ENCODE results near the gene AGAP2. TPM values are rescaled to one million over a fixed set of nuclear protein-coding genes. Genes with fewer than 3 reads are reported as not detected.
A peak's percentile ranks its signal among the peaks of the same experiment; 100 is the strongest.
"Not testable (repeated sequence)": the region's sequence is repeated elsewhere in the genome, so short reads cannot be mapped to it uniquely, and the experiment has no call there.

AGAP2 gene
- total RNA-seq, 1 donor from 2014 or later = 4.0 TPM

- intact Hi-C loops (cut with DNase I) = no loop called here
- DNase-seq (ENCODE audit: low spot score) = no peak
- ATAC-seq = no peak
Observed at GRCh38 chr12:57729321-57729844, 9.2 kb downstream of the AGAP2 start.

GRCh38 chr12:57727758-57728395 lies 10.7 kb downstream of the AGAP2 start:
- DNase-seq (ENCODE audit: low spot score) (no peak), ATAC-seq (no peak)
- intact Hi-C loops (cut with DNase I) = no loop called here

- peak; percentile 38 for ATAC-seq
- no peak for DNase-seq (ENCODE audit: low spot score)
Observed at GRCh38 chr12:57726884-57727757, 11.4 kb downstream of the AGAP2 start.

GRCh38 chr12:57726151-57726883 lies 12.2 kb downstream of the AGAP2 start:
- DNase-seq (ENCODE audit: low spot score) (peak; percentile 82), ATAC-seq (peak; percentile 65)
- intact Hi-C loops (cut with DNase I) = no loop called here

More at GRCh38 chr12:57726884-57727757, 11.4 kb downstream of the AGAP2 start:
- intact Hi-C loops (cut with DNase I) = no loop called here

GRCh38 chr12:57725851-57726150 lies 12.7 kb downstream of the AGAP2 start:
- DNase-seq (ENCODE audit: low spot score) (no peak), ATAC-seq (no peak)
- intact Hi-C loops (cut with DNase I) = no loop called here

- intact Hi-C loops (cut with DNase I) = no loop called here
- DNase-seq (ENCODE audit: low spot score) (no peak), ATAC-seq (no peak)
Observed at GRCh38 chr12:57724936-57725740, 13.4 kb downstream of the AGAP2 start.

GRCh38 chr12:57724003-57724935 lies 14.3 kb downstream of the AGAP2 start:
- no peak for ATAC-seq
- intact Hi-C loops (cut with DNase I) = no loop called here
- DNase-seq (ENCODE audit: low spot score) = no peak

GRCh38 chr12:57723630-57723962 lies 14.9 kb downstream of the AGAP2 start:
- intact Hi-C loops (cut with DNase I) = no loop called here

GRCh38 chr12:57722716-57723629 lies 15.6 kb downstream of the AGAP2 start:
- intact Hi-C loops (cut with DNase I) = no loop called here
- no peak for ATAC-seq
- DNase-seq (ENCODE audit: low spot score) = no peak

More at GRCh38 chr12:57723630-57723962, 14.9 kb downstream of the AGAP2 start:
- ATAC-seq = no peak
- no peak for DNase-seq (ENCODE audit: low spot score)

- intact Hi-C loops (cut with DNase I); ATAC-seq; DNase-seq (ENCODE audit: low spot score): not testable (repeated sequence)
Observed at GRCh38 chr12:57721846-57722608, 16.5 kb downstream of the AGAP2 start.

GRCh38 chr12:57720606-57721595 lies 17.6 kb downstream of the AGAP2 start:
- no peak for DNase-seq (ENCODE audit: low spot score)
- peak; percentile 7 for ATAC-seq
- intact Hi-C loops (cut with DNase I) = no loop called here

GRCh38 chr12:57719777-57720605 lies 18.6 kb downstream of the AGAP2 start:
- intact Hi-C loops (cut with DNase I) = no loop called here
- DNase-seq (ENCODE audit: low spot score) = no peak
- no peak for ATAC-seq

GRCh38 chr12:57718641-57719528 lies 19.7 kb downstream of the AGAP2 start:
- no peak for ATAC-seq
- no peak for DNase-seq (ENCODE audit: low spot score)
- intact Hi-C loops (cut with DNase I) = no loop called here

All from sciatic nerve (tissue), 2 donors.